GM23248 (cell line): ENCODE results near the gene SLC12A6. TPM values are rescaled to one million over a fixed set of nuclear protein-coding genes. Genes with fewer than 3 reads are reported as not detected.
"Not testable (repeated sequence)": the region's sequence is repeated elsewhere in the genome, so short reads cannot be mapped to it uniquely, and the experiment has no call there.

ENCODE experiments used
- DNase-seq: peaks from one replicate; pipeline ENCODE4 v3.0.0-alpha.2; 2015
- H2AFZ ChIP-seq: fragments of 200-600 bp; sonication (generic); 2 replicates; pipeline ENCODE4 v1.6.1; 2016; ENCODE audit warnings: antibody characterized with exemption
- H3F3A ChIP-seq: fragments of 200-600 bp; sonication (generic); 2 replicates; pipeline ENCODE4 v1.6.1; 2016; ENCODE audit warnings: mild to moderate bottlenecking, antibody characterized with exemption, mixed run types; ENCODE audit not compliant: insufficient read depth
- H3K27ac ChIP-seq: fragments of 200-600 bp; sonication (generic); 2 replicates; pipeline ENCODE4 v1.5.1; 2016; ENCODE audit warnings: mild to moderate bottlenecking
- H3K27me3 ChIP-seq: fragments of 200-600 bp; sonication (generic); replicated peaks from 2 replicates; pipeline ENCODE4 v1.6.1; 2016; ENCODE audit warnings: mild to moderate bottlenecking; ENCODE audit not compliant: insufficient read depth
- H3K36me3 ChIP-seq: fragments of 200-600 bp; sonication (generic); 2 replicates; pipeline ENCODE4 v1.6.1; 2016; ENCODE audit warnings: low read depth, mild to moderate bottlenecking
- H3K4me1 ChIP-seq: fragments of 200-600 bp; sonication (generic); 2 replicates; pipeline ENCODE4 v1.6.1; 2016; ENCODE audit warnings: mild to moderate bottlenecking; ENCODE audit not compliant: insufficient read depth
- H3K4me2 ChIP-seq: fragments of 200-600 bp; sonication (generic); one replicate; pipeline ENCODE4 v1.6.1; 2016; ENCODE audit warnings: mild to moderate bottlenecking; ENCODE audit not compliant: unreplicated experiment
- H3K4me3 ChIP-seq: fragments of 200-600 bp; sonication (generic); 2 replicates; pipeline ENCODE4 v1.5.1; 2016; ENCODE audit warnings: mild to moderate bottlenecking
- H3K79me2 ChIP-seq: fragments of 200-600 bp; sonication (generic); 2 replicates; pipeline ENCODE4 v1.6.1; 2016; ENCODE audit warnings: mild to moderate bottlenecking; ENCODE audit not compliant: insufficient read depth
- H3K9ac ChIP-seq: fragments of 200-600 bp; sonication (generic); 2 replicates; pipeline ENCODE4 v1.6.1; 2016; ENCODE audit warnings: mild to moderate bottlenecking
- H3K9me2 ChIP-seq: fragments of 200-600 bp; sonication (generic); 2 replicates; pipeline ENCODE4 v1.6.1; 2016; ENCODE audit warnings: mixed run types, mild to moderate bottlenecking, moderate library complexity; ENCODE audit not compliant: insufficient read depth
- H3K9me3 ChIP-seq: fragments of 200-600 bp; sonication (generic); one replicate; pipeline ENCODE4 v1.6.1; 2017; ENCODE audit warnings: low read depth
- H4K20me1 ChIP-seq: fragments of 200-600 bp; sonication (generic); 2 replicates; pipeline ENCODE4 v1.6.0; 2016; ENCODE audit not compliant: insufficient read depth
- EZH2 ChIP-seq: fragments of 200-600 bp; sonication (generic); IDR thresholded peaks from 2 replicates; pipeline ENCODE4 v1.6.1; 2018; ENCODE audit warnings: antibody characterized with exemption, mild to moderate bottlenecking; ENCODE audit not compliant: insufficient read depth, poor library complexity, severe bottlenecking
- EZH2phosphoT487 ChIP-seq: fragments of 200-600 bp; sonication (generic); IDR thresholded peaks from 2 replicates; pipeline ENCODE4 v1.6.1; 2018; ENCODE audit warnings: antibody characterized with exemption, moderate library complexity, mild to moderate bottlenecking, low read depth; ENCODE audit not compliant: insufficient read depth
- WGBS, 2 experiments: methylation state at CpG; one replicate each; pipeline ENCODE4 v1.1.6; 2015 to 2017; ENCODE audit warnings: low lambda C conversion rate in 2 of 2, low coverage in 1 of 2; ENCODE audit errors: missing lambda C conversion rate in 2 of 2; 5-methylcytosine and 5-hydroxymethylcytosine counted together
- in situ Hi-C: fragments of 300-500 bp; cut with MboI; formaldehyde crosslinking; loops from 2 replicates; pipeline ENCODE4 v1.15.0; 2020
- polyA plus RNA-seq: library from polyadenylated mRNA; unstranded; fragments of >200 nt; fragmentation: Nextera tagmentation; extraction: Ambion mirVana; gene quantifications from 2 replicates; pipeline ENCODE4 v1.2.1, GENCODE V29; 2016
- total RNA-seq: library from RNA; depleted of rRNA; stranded (reverse); fragments of >200 nt; shearing (Covaris generic); gene quantifications from 2 replicates; pipeline ENCODE4 v1.2.3, GENCODE V29; 2014

Gene SLC12A6
- total and polyA plus RNA-seq, 2 experiments from 2014 or later, result 4.3 to 19.2 TPM

DNA sequence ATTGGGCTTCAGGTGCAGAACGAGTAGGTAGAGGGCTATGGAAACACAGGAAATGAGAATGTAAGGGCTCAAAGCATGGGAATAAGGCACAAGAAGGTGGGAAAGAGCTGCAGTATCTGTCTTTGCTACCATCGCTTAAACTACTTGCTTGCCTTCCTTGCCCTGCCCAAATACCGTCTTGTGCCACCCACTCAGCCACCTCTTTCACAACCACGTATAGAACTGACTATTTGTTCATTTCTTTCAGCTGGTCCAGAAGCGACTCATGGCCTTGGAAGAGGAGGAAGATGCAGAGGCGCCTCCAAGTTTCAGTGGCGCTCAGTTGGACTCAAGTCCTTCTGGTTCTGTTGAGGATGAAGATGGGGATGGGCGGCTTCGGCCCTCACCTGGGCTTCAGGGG lies 17.7 kb upstream of the SLC12A6 start:
- in situ Hi-C loops, result loop anchor here (25.0 kb wide), 3 partner anchors 157 to 243 kb away; partner anchors contain the start of genes EMC7, GOLGA8B and PGBD4
- H2AFZ ChIP-seq, result no peak overlapping the region

DNA sequence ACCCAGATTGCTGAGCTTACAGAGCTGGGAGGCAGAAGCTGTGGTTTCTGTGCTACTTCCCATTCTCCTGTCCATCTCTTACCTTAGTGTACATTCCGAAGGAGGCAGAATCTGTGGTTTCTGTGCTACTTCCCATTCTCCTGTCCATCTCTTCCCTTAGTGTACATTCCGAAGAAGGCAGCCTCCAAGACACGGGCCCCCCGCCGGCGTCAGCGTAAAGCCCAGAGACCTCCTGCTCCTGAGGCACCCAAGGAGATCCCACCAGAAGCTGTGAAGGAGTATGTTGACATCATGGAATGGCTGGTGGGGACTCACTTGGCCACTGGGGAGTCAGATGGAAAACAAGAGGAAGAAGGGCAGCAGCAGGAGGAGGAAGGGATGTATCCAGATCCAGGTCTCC lies 16.7 kb upstream of the SLC12A6 start:
- TF ChIP-seq EZH2 (no peak), EZH2phosphoT487 (no peak)
- H3K9ac ChIP-seq, result no peak overlapping the region
- no peaks in the 10 kb centered on the region for H3K79me2 ChIP-seq
- no peaks in the 10 kb centered on the region for H3F3A ChIP-seq
- in situ Hi-C loops, result loop anchor here (25.0 kb wide), 3 partner anchors 158 to 242 kb away; partner anchors contain the start of genes EMC7, GOLGA8B and PGBD4
- DNase-seq, result no peak
- no peak overlapping the region for H2AFZ ChIP-seq
- H3K27me3 ChIP-seq, result no peaks in the 10 kb centered on the region
- no peaks in the 10 kb centered on the region for H3K36me3 ChIP-seq
- no peaks in the 10 kb centered on the region for H3K4me1 ChIP-seq
- H3K27ac ChIP-seq, result no peak overlapping the region
- 92 to 94% methylated on average over 7 of the region's 7 CpGs for WGBS, 2 experiments
- no peak overlapping the region for H3K4me2 ChIP-seq
- H4K20me1 ChIP-seq, result no peaks in the 10 kb centered on the region
- H3K9me3 ChIP-seq, result no peaks in the 10 kb centered on the region
- no peak overlapping the region for H3K4me3 ChIP-seq
- H3K9me2 ChIP-seq, result no peaks in the 10 kb centered on the region

More for the DNA sequence above, 17.7 kb upstream of the SLC12A6 start:
- TF ChIP-seq EZH2 (no peak), EZH2phosphoT487 (no peak)
- no peaks in the 10 kb centered on the region for H4K20me1 ChIP-seq
- no peaks in the 10 kb centered on the region for H3K4me1 ChIP-seq
- no peaks in the 10 kb centered on the region for H3F3A ChIP-seq
- no peaks in the 10 kb centered on the region for H3K36me3 ChIP-seq
- no peak overlapping the region for H3K27ac ChIP-seq
- WGBS, 2 experiments, result 90 to 92% methylated on average over 9 of the region's 9 CpGs
- no peaks in the 10 kb centered on the region for H3K9me3 ChIP-seq
- H3K79me2 ChIP-seq, result no peaks in the 10 kb centered on the region
- peak; percentile 28 for DNase-seq
- H3K27me3 ChIP-seq, result no peaks in the 10 kb centered on the region
- H3K9me2 ChIP-seq, result no peaks in the 10 kb centered on the region
- no peak overlapping the region for H3K4me3 ChIP-seq
- no peak overlapping the region for H3K4me2 ChIP-seq
- no peak overlapping the region for H3K9ac ChIP-seq

DNA sequence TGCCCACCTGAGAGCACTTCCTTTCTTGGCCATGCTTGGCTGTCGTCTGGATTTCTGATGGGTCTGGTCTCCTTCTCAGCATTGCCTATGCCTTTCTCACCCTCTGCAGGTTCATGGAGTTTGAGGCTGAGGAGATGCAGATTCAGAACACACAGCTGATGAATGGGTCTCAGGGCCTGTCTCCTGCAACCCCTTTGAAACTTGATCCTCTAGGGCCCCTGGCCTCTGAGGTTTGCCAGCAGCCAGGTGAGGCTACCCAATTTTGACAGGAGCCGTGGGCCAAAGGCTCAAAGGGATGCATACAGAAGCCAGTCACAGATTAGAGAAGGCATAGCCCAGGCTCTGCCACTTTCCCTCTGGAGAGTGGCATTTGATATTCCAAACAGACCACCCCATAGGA lies 16.0 kb upstream of the SLC12A6 start:
- no peaks in the 10 kb centered on the region for H3F3A ChIP-seq
- no peaks in the 10 kb centered on the region for H3K9me3 ChIP-seq
- H2AFZ ChIP-seq, result no peak overlapping the region
- no peak overlapping the region for H3K9ac ChIP-seq
- H3K4me1 ChIP-seq, result no peaks in the 10 kb centered on the region
- no peak overlapping the region for H3K4me2 ChIP-seq
- in situ Hi-C loops, result loop anchor here (25.0 kb wide), 3 partner anchors 159 to 241 kb away; partner anchors contain the start of genes EMC7, GOLGA8B and PGBD4
- H4K20me1 ChIP-seq, result no peaks in the 10 kb centered on the region
- WGBS, 2 experiments, result 35 to 46% methylated on average over 2 of the region's 2 CpGs
- no peaks in the 10 kb centered on the region for H3K9me2 ChIP-seq
- H3K4me3 ChIP-seq, result no peak overlapping the region
- no peak overlapping the region for H3K27ac ChIP-seq
- DNase-seq, result no peak
- H3K27me3 ChIP-seq, result no peaks in the 10 kb centered on the region
- H3K36me3 ChIP-seq, result no peaks in the 10 kb centered on the region
- H3K79me2 ChIP-seq, result no peaks in the 10 kb centered on the region
- TF ChIP-seq EZH2 (no peak), EZH2phosphoT487 (no peak)

DNA sequence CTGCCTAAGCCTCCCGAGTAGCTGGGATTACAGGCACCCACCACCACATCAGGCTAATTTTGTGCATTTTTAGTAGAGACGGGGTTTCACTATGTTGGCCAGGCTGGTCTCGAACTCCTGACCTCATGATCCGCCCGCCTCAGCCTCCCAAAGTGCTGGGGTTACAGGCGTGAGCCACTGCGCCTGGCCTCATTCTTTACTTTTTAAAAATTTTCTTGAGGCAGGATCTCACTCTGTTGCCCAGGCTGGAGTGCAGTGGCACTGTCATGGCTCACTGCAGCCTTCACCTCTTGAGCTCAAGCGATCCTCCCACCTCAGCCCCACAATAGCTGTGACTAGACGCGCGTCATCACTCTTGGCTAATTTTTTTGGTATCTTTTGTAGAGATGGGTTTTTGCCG lies 15.4 kb upstream of the SLC12A6 start:
- 93 to 98% methylated on average over 12 of the region's 12 CpGs for WGBS, 2 experiments
- not testable (repeated sequence) for H3K4me3 ChIP-seq, H3K27ac ChIP-seq, H3K27me3 ChIP-seq, DNase-seq, H3K4me1 ChIP-seq, H3K4me2 ChIP-seq, H3K79me2 ChIP-seq, H3F3A ChIP-seq, H3K9me2 ChIP-seq, H2AFZ ChIP-seq, H3K36me3 ChIP-seq, H4K20me1 ChIP-seq, H3K9me3 ChIP-seq, H3K9ac ChIP-seq
- in situ Hi-C loops, result loop anchor here (25.0 kb wide), 3 partner anchors 159 to 241 kb away; partner anchors contain the start of genes EMC7, GOLGA8B and PGBD4

DNA sequence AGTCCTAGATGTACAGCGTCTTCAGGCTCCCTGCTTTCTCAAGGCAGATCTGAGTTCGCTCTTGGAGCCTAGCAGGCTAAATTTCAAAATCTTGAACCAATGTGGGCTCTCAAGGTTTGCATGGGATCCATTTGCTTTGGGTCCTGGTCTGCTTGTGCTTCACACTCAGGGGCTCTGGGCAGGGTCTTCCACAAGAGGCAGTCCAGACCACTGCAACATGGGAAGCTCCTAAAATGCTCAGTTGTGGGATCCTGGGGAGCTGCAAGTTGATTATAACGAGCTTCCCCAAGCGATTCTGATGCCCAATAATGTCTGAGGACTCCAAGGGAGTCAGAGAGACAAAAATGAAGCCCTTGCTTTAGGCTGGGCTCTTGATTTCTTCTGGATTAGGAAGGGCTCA lies 12.2 kb upstream of the SLC12A6 start:
- Histone ChIP-seq H3K4me1 (no peaks in the 10 kb centered on the region), H3F3A (no peaks in the 10 kb centered on the region), H3K9me2 (no peaks in the 10 kb centered on the region), H3K9me3 (no peaks in the 10 kb centered on the region), H3K4me3 (no peak overlapping the region), H3K9ac (no peak overlapping the region), H2AFZ (no peak overlapping the region), H3K27ac (no peak overlapping the region), H3K4me2 (no peak overlapping the region), H3K27me3 (no peaks in the 10 kb centered on the region), H3K79me2 (no peaks in the 10 kb centered on the region), H3K36me3 (no peaks in the 10 kb centered on the region), H4K20me1 (no peaks in the 10 kb centered on the region)
- in situ Hi-C loops, result loop anchor here (25.0 kb wide), 3 partner anchors 163 to 238 kb away; partner anchors contain the start of genes EMC7, GOLGA8B and PGBD4
- TF ChIP-seq EZH2phosphoT487 (no peak), EZH2 (no peak)
- 67 to 73% methylated on average over 4 of the region's 4 CpGs for WGBS, 2 experiments
- no peak for DNase-seq
